Stimulated activated CD4-positive, alpha-beta T cell treated with anti-CD3 and anti-CD28 coated beads, Interleukin-12 subunit alpha, Interleukin-12 subunit beta, amount 100 ng/mL, for 4 hours (primary cell): ENCODE measurements around the gene PRIMPOL.

Experiments
- DNase-seq: peaks from one replicate; pipeline ENCODE4 v3.0.0-alpha.2; 2020

The PRIMPOL gene

GRCh38 chr4:184668511-184669114, 19.1 kb downstream of the PRIMPOL start:
- DNase-seq = no peak

GRCh38 chr4:184669251-184669650, 19.7 kb downstream of the PRIMPOL start:
- DNase-seq = no peak

GRCh38 chr4:184671101-184671500, 21.6 kb downstream of the PRIMPOL start:
- DNase-seq = no peak

- no peak for DNase-seq
These were observed 23.2 kb downstream of the PRIMPOL start for GRCh38 chr4:184672741-184673140.

- no peak for DNase-seq
These were observed 24.5 kb downstream of the PRIMPOL start for GRCh38 chr4:184674011-184674410.

GRCh38 chr4:184675018-184675417, 25.5 kb downstream of the PRIMPOL start:
- no peak for DNase-seq

- DNase-seq = no peak
These were observed 26.4 kb downstream of the PRIMPOL start for GRCh38 chr4:184675821-184676492.

- DNase-seq = no peak
These were observed 31.2 kb downstream of the PRIMPOL start for GRCh38 chr4:184680698-184681097.

GRCh38 chr4:184681916-184682315, 32.4 kb downstream of the PRIMPOL start:
- DNase-seq = no peak

GRCh38 chr4:184684491-184685189, 35.1 kb downstream of the PRIMPOL start:
- no peak for DNase-seq

- no peak for DNase-seq
These were observed 38.5 kb downstream of the PRIMPOL start for GRCh38 chr4:184688005-184688404.

- DNase-seq = no peak
These were observed 38.9 kb downstream of the PRIMPOL start for GRCh38 chr4:184688447-184688846.

GRCh38 chr4:184689681-184690080, 40.1 kb downstream of the PRIMPOL start:
- DNase-seq = no peak

- no peak for DNase-seq
These were observed 43.5 kb downstream of the PRIMPOL start for GRCh38 chr4:184693056-184693455.

GRCh38 chr4:184694412-184694956, 44.9 kb downstream of the PRIMPOL start:
- no peak for DNase-seq

- no peak for DNase-seq
These were observed 45.8 kb downstream of the PRIMPOL start for GRCh38 chr4:184695178-184695896.

GRCh38 chr4:184697956-184698355, 48.4 kb downstream of the PRIMPOL start:
- no peak for DNase-seq

GRCh38 chr4:184699941-184700340, 50.4 kb downstream of the PRIMPOL start:
- DNase-seq = no peak

GRCh38 chr4:184702114-184702513, 52.6 kb downstream of the PRIMPOL start:
- no peak for DNase-seq

- DNase-seq = no peak
These were observed 56.2 kb downstream of the PRIMPOL start for GRCh38 chr4:184705692-184706091.

- no peak for DNase-seq
These were observed 56.9 kb downstream of the PRIMPOL start for GRCh38 chr4:184706453-184706852.

GRCh38 chr4:184712322-184712721, 62.8 kb downstream of the PRIMPOL start:
- no peak for DNase-seq

GRCh38 chr4:184713887-184714286, 64.3 kb downstream of the PRIMPOL start:
- no peak for DNase-seq
